Spleen (tissue), 11 donors: Measurements from ENCODE around the gene MRGPRX2. TPM values are rescaled to one million over a fixed set of nuclear protein-coding genes. Genes with fewer than 3 reads are reported as not detected.

Experiments used
- DNase-seq: peaks from one replicate; pipeline ENCODE4 v3.0.0-alpha.2; 2020
- H3K27ac ChIP-seq, 8 donors: fragments of 200-600 bp; sonication (generic) in 7 of 8; 1 replicate in 4 of 8; 2 replicates in 4 of 8; pipeline versions ENCODE4 v1.5.0 to v1.8.0; 2016 to 2021; ENCODE audit warnings: inconsistent platforms in 4 of 8, mild to moderate bottlenecking in 4 of 8, moderate library complexity in 1 of 8
- H3K27me3 ChIP-seq, 7 donors: fragments of 200-600 bp; sonication (generic) in 6 of 7; replicated peaks in 1 of 7; 1 replicate in 4 of 7; 2 replicates in 3 of 7; pipeline versions ENCODE4 v1.5.0 to v1.8.0; 2016 to 2021; ENCODE audit warnings: inconsistent platforms in 3 of 7, mild to moderate bottlenecking in 1 of 7
- H3K36me3 ChIP-seq, 6 donors: fragments of 200-600 bp; sonication (generic) in 5 of 6; 1 replicate in 4 of 6; 2 replicates in 2 of 6; pipeline versions ENCODE4 v1.5.0 to v1.8.0; 2016 to 2021; ENCODE audit warnings: inconsistent platforms in 2 of 6
- H3K4me1 ChIP-seq, 6 donors: fragments of 200-600 bp; sonication (generic) in 5 of 6; 1 replicate in 3 of 6; 2 replicates in 3 of 6; pipeline versions ENCODE4 v1.5.0 to v1.8.0; 2016 to 2021; ENCODE audit warnings: inconsistent platforms in 3 of 6
- H3K4me3 ChIP-seq, 8 donors: fragments of 200-600 bp; sonication (generic) in 7 of 8; 1 replicate in 4 of 8; 2 replicates in 4 of 8; pipeline versions ENCODE4 v1.5.0 to v1.8.0; 2016 to 2021; ENCODE audit warnings: inconsistent platforms in 4 of 8, mild to moderate bottlenecking in 4 of 8, moderate library complexity in 2 of 8
- H3K9me3 ChIP-seq, 8 donors: fragments of 200-600 bp; sonication (generic) in 7 of 8; 1 replicate in 4 of 8; 2 replicates in 4 of 8; pipeline versions ENCODE4 v1.5.0 to v1.8.0; 2016 to 2021; ENCODE audit warnings: inconsistent platforms in 4 of 8
- CTCF ChIP-seq, 11 experiments: fragments of 200-600 bp in 7 of 11; fragments of 450-650 bp in 4 of 11; sonication (generic) in 4 of 11; IDR thresholded peaks in 8 of 11; conservative IDR thresholded peaks in 3 of 11; 1 replicate in 7 of 11; 2 replicates in 4 of 11; pipeline versions ENCODE4 v1.4.0 to v1.8.0; 2016 to 2021; ENCODE audit warnings: antibody characterized with exemption in 11 of 11, inconsistent platforms in 4 of 11, mild to moderate bottlenecking in 1 of 11
- POLR2A ChIP-seq, 3 donors: fragments of 450-650 bp; IDR thresholded peaks; one replicate each; pipeline ENCODE4 v1.5.1; 2017; ENCODE audit warnings: antibody characterized with exemption in 3 of 3, mild to moderate bottlenecking in 1 of 3
- POLR2AphosphoS5 ChIP-seq, 3 donors: sonication (generic); formaldehyde crosslinking; IDR thresholded peaks; one replicate each; pipeline ENCODE4 v1.5.1; 2017; ENCODE audit warnings: antibody characterized with exemption in 3 of 3
- WGBS, 5 donors: extraction: QIAGEN DNeasy Blood & Tissue Kit in 3 of 5; methylation state at CpG; one replicate each; pipeline versions ENCODE4 v1.1.5 to v1.1.7; 2013 to 2018; 5-methylcytosine and 5-hydroxymethylcytosine counted together
- intact Hi-C: fragments of 100-400 bp; cut with DNase I; formaldehyde crosslinking; loops from one replicate; pipeline ENCODE4 v1.15.0; 2023; ENCODE audit warnings: low total_unique reads
- polyA plus RNA-seq, 3 donors: library from polyadenylated mRNA; stranded (reverse); fragments of 200-250 nt; gene quantifications; one replicate each; pipeline ENCODE4 v1.2.1, GENCODE V29; 2013
- total RNA-seq, 7 donors: library from RNA; depleted of rRNA in 3 of 7; stranded (reverse); fragments of >200 nt in 3 of 7; fragmentation: NEBNext Ultra II Directional in 4 of 7; extraction: Animal tissue kit (Norgen Biotek cat#: 25700) in 4 of 7; gene quantifications; one replicate each; pipeline versions ENCODE4 v1.1.0 to v1.2.1, GENCODE V29; 2016 to 2021
- donor health status: healthy with polysubstance abuse.
- donor health status: DM: no; HTN: no; CAD: no; lungs with moderate emphysema.
- donor health status: DM: no; HTN: no; CAD: no.
- donor health status: Bipolar disorder and iron deficiency.
- donor health status: healthy.
- donor health status: DM: no; HTN: no; CAD: no.
- donor health status: DM: yes; HTN: yes; CAD: no.

The MRGPRX2 gene
- total and polyA plus RNA-seq, 10 donors, result not detected

GRCh38 chr11:19055016-19055415 lies 5.5 kb downstream of the MRGPRX2 start:
- Histone ChIP-seq H3K36me3 (no peaks in the 10 kb centered on the region), H3K27me3 (peaks cover 0 to 4% (median 0%) of the 10 kb centered on the region in 7 donors), H3K27ac (no peak overlapping the region), H3K9me3 (peaks cover 0 to 17% (median 6%) of the 10 kb centered on the region in 8 donors), H3K4me3 (no peak overlapping the region), H3K4me1 (no peaks in the 10 kb centered on the region)
- intact Hi-C loops, result no loop called here
- TF ChIP-seq CTCF (IDR thresholded peaks at IDR 0.05 in 8 of 11, conservative IDR thresholded peaks at IDR 0.05 in 3 of 11), result no peak
- no peak for TF ChIP-seq POLR2A (IDR thresholded peaks at IDR 0.05)
- TF ChIP-seq POLR2AphosphoS5 (IDR thresholded peaks at IDR 0.05), result no peak
- WGBS, 5 donors, result 92 to 98% (median 93%) methylated on average over 3 of the region's 3 CpGs
- DNase-seq, result no peak

DNA sequence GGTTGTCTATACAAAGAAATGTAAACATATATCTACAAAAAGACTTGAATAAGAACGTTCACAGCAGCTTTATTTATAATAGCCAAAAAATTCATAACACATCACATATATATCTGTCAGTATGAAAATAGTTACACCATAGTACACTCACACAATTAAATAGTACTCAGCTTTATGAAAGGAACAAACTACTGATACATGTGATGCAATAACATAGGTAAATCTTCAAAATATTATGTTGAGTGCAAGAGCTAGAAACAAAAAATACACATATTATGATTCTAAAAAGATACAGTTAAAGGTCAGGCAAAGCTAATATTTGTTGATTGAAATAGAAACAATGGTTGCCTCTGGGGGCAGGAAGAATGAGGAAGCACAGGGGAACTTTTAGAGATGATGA lies 6.6 kb downstream of the MRGPRX2 start:
- WGBS, 5 donors, result 60 to 74% (median 68%) methylated on average over 1 of the region's 1 CpG
- intact Hi-C loops, result no loop called here
- Histone ChIP-seq H3K9me3 (peaks cover 0 to 19% (median 7%) of the 10 kb centered on the region in 8 donors), H3K27me3 (no peaks in the 10 kb centered on the region), H3K36me3 (no peaks in the 10 kb centered on the region), H3K27ac (no peak overlapping the region), H3K4me3 (no peak overlapping the region), H3K4me1 (no peaks in the 10 kb centered on the region)
- no peak for DNase-seq
- TF ChIP-seq POLR2A (IDR thresholded peaks at IDR 0.05) (no peak), POLR2AphosphoS5 (IDR thresholded peaks at IDR 0.05) (no peak), CTCF (IDR thresholded peaks at IDR 0.05 in 8 of 11, conservative IDR thresholded peaks at IDR 0.05 in 3 of 11) (no peak)

DNA sequence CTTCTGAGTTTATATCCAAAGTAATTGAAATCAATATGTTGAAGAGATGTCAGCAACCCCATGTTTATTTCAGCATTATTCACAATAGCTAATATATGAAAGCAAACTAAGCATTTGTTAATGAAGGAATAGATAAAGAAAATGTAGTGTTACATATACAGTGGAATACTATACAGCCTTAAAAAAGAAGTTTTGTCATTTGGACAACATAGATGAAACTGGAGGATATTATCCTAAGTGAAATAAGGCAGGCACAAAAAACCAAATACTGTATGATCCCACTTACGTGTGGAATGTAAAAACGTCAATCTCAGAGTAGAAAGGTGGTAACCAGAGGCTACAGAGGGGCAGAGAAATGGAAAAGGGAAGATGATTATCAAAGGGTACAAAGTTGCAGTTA lies 10.2 kb downstream of the MRGPRX2 start:
- intact Hi-C loops, result no loop called here

DNA sequence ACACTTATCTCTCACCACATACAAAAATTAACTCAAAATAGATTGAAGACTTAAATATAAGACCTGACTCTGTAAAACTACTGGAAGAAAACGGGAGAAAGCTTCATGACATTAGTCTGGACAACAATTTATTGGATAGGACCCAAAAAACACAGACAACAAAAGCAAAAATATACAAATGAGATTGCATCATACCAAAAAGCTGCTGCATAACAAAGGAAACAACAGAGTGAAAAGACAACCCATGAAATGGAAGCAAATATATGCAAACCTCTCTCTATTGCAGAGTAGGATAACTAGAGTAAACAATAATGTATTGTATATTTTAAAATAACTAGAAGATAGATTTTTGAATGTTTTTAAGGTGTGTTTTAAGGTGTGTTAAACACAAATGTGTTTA lies 11.2 kb downstream of the MRGPRX2 start:
- peaks cover 0 to 20% (median 9%) of the 10 kb centered on the region in 8 donors for H3K9me3 ChIP-seq
- no peaks in the 10 kb centered on the region for H3K4me1 ChIP-seq
- TF ChIP-seq POLR2AphosphoS5 (IDR thresholded peaks at IDR 0.05), result no peak
- TF ChIP-seq CTCF (IDR thresholded peaks at IDR 0.05 in 8 of 11, conservative IDR thresholded peaks at IDR 0.05 in 3 of 11), result no peak
- no peak for TF ChIP-seq POLR2A (IDR thresholded peaks at IDR 0.05)
- WGBS, 5 donors, result 45 to 61% (median 51%) methylated on average over 1 of the region's 1 CpG
- H3K4me3 ChIP-seq, result no peak overlapping the region
- H3K36me3 ChIP-seq, result no peaks in the 10 kb centered on the region
- no peak overlapping the region for H3K27ac ChIP-seq
- H3K27me3 ChIP-seq, result no peaks in the 10 kb centered on the region
- intact Hi-C loops, result no loop called here
- no peak for DNase-seq

More for the DNA sequence above, 10.2 kb downstream of the MRGPRX2 start:
- H3K27me3 ChIP-seq, result no peaks in the 10 kb centered on the region
- H3K4me1 ChIP-seq, result no peaks in the 10 kb centered on the region
- no peaks in the 10 kb centered on the region for H3K36me3 ChIP-seq
- WGBS, 5 donors, result 57 to 91% (median 65%) methylated on average over 2 of the region's 2 CpGs
- no peak for DNase-seq
- no peak overlapping the region for H3K27ac ChIP-seq
- no peak overlapping the region for H3K4me3 ChIP-seq
- TF ChIP-seq CTCF (IDR thresholded peaks at IDR 0.05 in 8 of 11, conservative IDR thresholded peaks at IDR 0.05 in 3 of 11) (no peak), POLR2AphosphoS5 (IDR thresholded peaks at IDR 0.05) (no peak), POLR2A (IDR thresholded peaks at IDR 0.05) (no peak)
- peaks cover 0 to 19% (median 7%) of the 10 kb centered on the region in 8 donors for H3K9me3 ChIP-seq
